Neutrophil (primary cell): ENCODE results near the gene GOLPH3.
A peak's percentile ranks its signal among the peaks of the same experiment; 100 is the strongest.

Experiments used
- H3K27ac ChIP-seq: fragments of 200-600 bp; sonication (generic); 2 replicates; pipeline ENCODE4 v1.5.1; 2016; ENCODE audit warnings: mild to moderate bottlenecking, moderate library complexity
- H3K27me3 ChIP-seq: fragments of 200-600 bp; sonication (generic); 2 replicates; pipeline ENCODE4 v1.6.0; 2016; ENCODE audit warnings: mild to moderate bottlenecking
- H3K36me3 ChIP-seq: fragments of 200-600 bp; sonication (generic); 2 replicates; pipeline ENCODE4 v1.5.1; 2017
- H3K4me1 ChIP-seq, 2 experiments: fragments of 200-600 bp in 1 of 2; sonication (generic) in 1 of 2; 1 replicate in 1 of 2; 2 replicates in 1 of 2; pipeline versions ENCODE4 v1.5.1 to v1.6.1; 2013 to 2016; ENCODE audit warnings: low read depth in 1 of 2, low read length in 1 of 2, mild to moderate bottlenecking in 1 of 2, moderate library complexity in 1 of 2; ENCODE audit not compliant: control insufficient read depth in 1 of 2, insufficient read depth in 1 of 2
- H3K4me3 ChIP-seq, 2 experiments: fragments of 200-600 bp in 1 of 2; sonication (generic) in 1 of 2; 1 replicate in 1 of 2; 2 replicates in 1 of 2; pipeline ENCODE4 v1.5.1; 2013 to 2016; ENCODE audit warnings: low read depth in 1 of 2, low read length in 1 of 2, mild to moderate bottlenecking in 1 of 2, moderate library complexity in 1 of 2
- H3K9me3 ChIP-seq: fragments of 200-600 bp; sonication (generic); 2 replicates; pipeline ENCODE4 v1.5.1; 2016
- TF ChIP-seq, protein P1 (sequence below): fragments of 200-600 bp; sonication (generic); IDR thresholded peaks from 2 replicates; pipeline ENCODE4 v1.5.1; 2016; ENCODE audit warnings: antibody characterized with exemption

GOLPH3 gene

GRCh38 chr5:32168460-32169033, 5.6 kb downstream of the GOLPH3 start:
- Histone ChIP-seq H3K4me1 (peaks cover 34 to 45% of the 10 kb centered on the region in 2 experiments), H3K27ac (no peak overlapping the region), H3K27me3 (no peaks in the 10 kb centered on the region), H3K36me3 (peaks cover 42% of the 10 kb centered on the region), H3K9me3 (no peaks in the 10 kb centered on the region), H3K4me3 (no peak overlapping the region)
- TF ChIP-seq, protein P1, sequence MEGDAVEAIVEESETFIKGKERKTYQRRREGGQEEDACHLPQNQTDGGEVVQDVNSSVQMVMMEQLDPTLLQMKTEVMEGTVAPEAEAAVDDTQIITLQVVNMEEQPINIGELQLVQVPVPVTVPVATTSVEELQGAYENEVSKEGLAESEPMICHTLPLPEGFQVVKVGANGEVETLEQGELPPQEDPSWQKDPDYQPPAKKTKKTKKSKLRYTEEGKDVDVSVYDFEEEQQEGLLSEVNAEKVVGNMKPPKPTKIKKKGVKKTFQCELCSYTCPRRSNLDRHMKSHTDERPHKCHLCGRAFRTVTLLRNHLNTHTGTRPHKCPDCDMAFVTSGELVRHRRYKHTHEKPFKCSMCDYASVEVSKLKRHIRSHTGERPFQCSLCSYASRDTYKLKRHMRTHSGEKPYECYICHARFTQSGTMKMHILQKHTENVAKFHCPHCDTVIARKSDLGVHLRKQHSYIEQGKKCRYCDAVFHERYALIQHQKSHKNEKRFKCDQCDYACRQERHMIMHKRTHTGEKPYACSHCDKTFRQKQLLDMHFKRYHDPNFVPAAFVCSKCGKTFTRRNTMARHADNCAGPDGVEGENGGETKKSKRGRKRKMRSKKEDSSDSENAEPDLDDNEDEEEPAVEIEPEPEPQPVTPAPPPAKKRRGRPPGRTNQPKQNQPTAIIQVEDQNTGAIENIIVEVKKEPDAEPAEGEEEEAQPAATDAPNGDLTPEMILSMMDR, result no peak

GRCh38 chr5:32165597-32165996, 8.5 kb downstream of the GOLPH3 start:
- no peaks in the 10 kb centered on the region for H3K27me3 ChIP-seq
- H3K36me3 ChIP-seq, result peaks cover 31% of the 10 kb centered on the region
- TF ChIP-seq, protein P1, result no peak
- peak overlapping the region; percentile 65 for H3K27ac ChIP-seq
- H3K4me1 ChIP-seq, result peaks cover 16 to 22% of the 10 kb centered on the region in 2 experiments
- H3K4me3 ChIP-seq, result no peak overlapping the region
- H3K9me3 ChIP-seq, result no peaks in the 10 kb centered on the region

- TF ChIP-seq, protein P1, result no peak
- Histone ChIP-seq H3K4me3 (no peak overlapping the region), H3K36me3 (peaks cover 20% of the 10 kb centered on the region), H3K27ac (no peak overlapping the region), H3K4me1 (peaks cover 16 to 18% of the 10 kb centered on the region in 2 experiments), H3K27me3 (no peaks in the 10 kb centered on the region), H3K9me3 (no peaks in the 10 kb centered on the region)
These were observed 10.3 kb downstream of the GOLPH3 start for GRCh38 chr5:32163785-32164184.

DNA sequence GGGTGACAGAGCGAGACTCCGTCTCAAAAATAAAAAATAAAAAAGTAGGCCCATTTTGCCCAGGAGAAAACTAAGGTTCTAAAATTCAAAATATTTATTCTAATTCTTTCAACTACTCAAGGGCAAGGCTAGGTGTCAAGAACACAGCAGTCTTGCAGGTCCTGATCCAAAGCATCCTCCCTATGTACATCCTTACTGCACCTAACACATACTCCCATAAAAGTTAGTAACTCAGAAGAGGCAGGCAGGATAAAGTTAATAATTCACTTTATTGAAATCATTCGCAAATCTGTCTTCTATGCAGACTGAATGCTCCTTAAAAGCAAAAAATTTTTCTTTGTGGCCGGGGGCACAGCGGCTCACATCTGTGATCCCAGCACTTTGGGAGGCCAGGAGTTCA, 11.1 kb downstream of the GOLPH3 start:
- peaks cover 16 to 18% of the 10 kb centered on the region in 2 experiments for H3K4me1 ChIP-seq

DNA sequence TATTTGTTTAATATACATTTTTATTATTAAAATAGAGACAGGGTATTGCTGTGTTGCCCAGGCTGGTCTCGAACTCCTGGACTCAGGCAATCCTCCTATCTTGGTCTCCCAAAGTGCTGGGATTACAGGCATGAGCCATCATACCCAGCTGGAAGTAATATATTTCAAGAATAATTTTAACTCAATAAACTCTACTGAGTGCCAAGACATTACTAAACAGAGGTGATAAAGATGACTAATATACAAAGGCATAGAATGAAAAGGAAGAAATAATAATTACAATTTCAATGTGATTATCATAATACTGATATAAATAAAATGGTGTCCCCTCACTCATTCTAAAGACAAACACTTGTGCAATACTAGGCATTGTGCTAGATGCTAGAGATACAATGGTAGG, 13.9 kb downstream of the GOLPH3 start:
- H3K36me3 ChIP-seq, result peaks cover 12% of the 10 kb centered on the region
- H3K4me1 ChIP-seq, result peaks cover 3 to 5% of the 10 kb centered on the region in 2 experiments
- no peak overlapping the region for H3K27ac ChIP-seq
- H3K9me3 ChIP-seq, result no peaks in the 10 kb centered on the region
- H3K4me3 ChIP-seq, result no peak overlapping the region
- TF ChIP-seq, protein P1, result no peak
- no peaks in the 10 kb centered on the region for H3K27me3 ChIP-seq

More for the DNA sequence above, 11.1 kb downstream of the GOLPH3 start:
- TF ChIP-seq, protein P1, result no peak
- no peak overlapping the region for H3K4me3 ChIP-seq
- no peaks in the 10 kb centered on the region for H3K27me3 ChIP-seq
- peaks cover 19% of the 10 kb centered on the region for H3K36me3 ChIP-seq
- H3K27ac ChIP-seq, result no peak overlapping the region
- H3K9me3 ChIP-seq, result no peaks in the 10 kb centered on the region
